ENCODE measurements around the gene ERP27. TPM values are rescaled to one million over a fixed set of nuclear protein-coding genes. Genes with fewer than 3 reads are reported as not detected.
A peak's percentile ranks its signal among the peaks of the same experiment; 100 is the strongest.

ERP27 gene
- total RNA-seq, 1 donor, result not detected

DNA sequence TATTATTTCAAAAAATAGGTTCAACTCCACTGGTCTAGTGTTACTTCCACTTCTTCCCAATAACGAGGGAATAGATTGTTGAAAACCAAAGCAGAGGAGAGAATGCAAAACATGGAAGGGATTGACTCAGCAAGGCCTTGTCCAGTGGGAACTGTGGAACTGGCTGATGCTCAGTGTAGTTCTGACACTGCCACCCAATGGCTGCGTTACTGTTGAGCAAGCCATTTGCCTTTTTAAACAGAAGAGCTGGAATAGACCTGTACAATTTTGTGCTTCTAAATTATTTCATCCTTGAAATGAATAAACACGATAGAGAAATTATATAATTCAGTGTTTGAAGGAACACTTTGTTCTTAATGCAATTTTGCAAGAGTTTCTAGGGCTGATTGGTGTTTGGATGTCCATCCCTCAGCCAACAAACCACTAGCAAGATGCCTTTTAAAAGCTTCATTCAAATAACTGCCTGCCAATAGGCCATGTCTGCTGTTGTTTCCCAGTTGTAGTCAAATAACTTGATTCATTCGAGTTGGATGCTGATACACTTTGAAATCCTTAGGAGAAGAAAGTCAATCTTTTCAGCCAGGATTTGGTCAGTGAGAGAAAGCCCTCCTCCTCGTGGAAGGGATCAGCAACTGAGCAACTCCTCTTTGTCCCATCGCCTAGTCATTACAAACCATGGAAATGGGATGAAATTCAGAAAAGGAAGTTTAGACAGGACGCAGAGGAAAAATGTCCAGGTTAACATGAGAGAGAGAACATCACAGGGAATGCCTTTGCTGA lies 45.4 kb downstream of the ERP27 start:
- Histone ChIP-seq H3K27ac (ENCODE audit: low read depth, low read length) (no peak overlapping the region), H3K4me2 (ENCODE audit: insufficient read depth, low read length) (peak overlapping the region; percentile 6), H3K27me3 (ENCODE audit: insufficient read depth, low read length) (peaks cover 14% of the 10 kb centered on the region), H3K36me3 (ENCODE audit: insufficient read depth, low read length) (no peaks in the 10 kb centered on the region), H4K20me1 (ENCODE audit: insufficient read depth, low read length) (no peaks in the 10 kb centered on the region), H3K4me1 (ENCODE audit: insufficient read depth, low read length) (peaks cover 15% of the 10 kb centered on the region), H3K9me3 (ENCODE audit: low read depth, low read length) (no peaks in the 10 kb centered on the region), H2AFZ (ENCODE audit: low read length) (peak overlapping the region; percentile 16), H3K4me3 (ENCODE audit: insufficient read depth, low read length) (no peak overlapping the region), H3K79me2 (ENCODE audit: insufficient read depth, low read length) (no peaks in the 10 kb centered on the region)
- peak; percentile 32 for TF ChIP-seq CTCF (IDR thresholded peaks at IDR 0.05; ENCODE audit: extremely low read depth, low read depth, low read length)
- DNase-seq (ENCODE audit: insufficient read length, low spot score, missing footprints), result no peak

DNA sequence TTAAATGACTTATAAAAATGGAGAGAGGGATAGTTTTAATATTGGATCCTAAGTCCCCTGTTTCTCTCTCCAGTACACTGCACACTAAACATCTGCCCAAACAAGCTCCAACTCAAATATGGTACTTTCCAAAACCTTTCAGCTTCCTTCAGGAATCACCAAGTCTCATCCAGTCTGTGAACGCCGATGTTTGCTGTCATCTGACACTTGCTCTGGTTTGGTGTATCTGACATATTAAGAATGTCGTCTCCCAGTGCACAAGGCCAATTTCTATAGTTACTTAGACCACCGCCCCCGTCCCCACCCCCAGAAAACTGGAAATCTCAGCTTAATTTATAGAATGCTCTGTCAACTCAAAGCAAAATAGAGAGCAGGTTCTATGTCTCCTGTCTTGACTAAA lies 47.6 kb downstream of the ERP27 start:
- Histone ChIP-seq H3K9me3 (ENCODE audit: low read depth, low read length) (no peaks in the 10 kb centered on the region), H3K36me3 (ENCODE audit: insufficient read depth, low read length) (no peaks in the 10 kb centered on the region), H3K27ac (ENCODE audit: low read depth, low read length) (no peak overlapping the region), H3K4me1 (ENCODE audit: insufficient read depth, low read length) (peaks cover 10% of the 10 kb centered on the region), H3K27me3 (ENCODE audit: insufficient read depth, low read length) (peaks cover 21% of the 10 kb centered on the region), H3K4me3 (ENCODE audit: insufficient read depth, low read length) (no peak overlapping the region), H2AFZ (ENCODE audit: low read length) (no peak overlapping the region), H3K4me2 (ENCODE audit: insufficient read depth, low read length) (no peak overlapping the region), H4K20me1 (ENCODE audit: insufficient read depth, low read length) (no peaks in the 10 kb centered on the region), H3K79me2 (ENCODE audit: insufficient read depth, low read length) (no peaks in the 10 kb centered on the region)
- DNase-seq (ENCODE audit: insufficient read length, low spot score, missing footprints), result no peak
- TF ChIP-seq CTCF (IDR thresholded peaks at IDR 0.05; ENCODE audit: extremely low read depth, low read depth, low read length), result no peak

DNA sequence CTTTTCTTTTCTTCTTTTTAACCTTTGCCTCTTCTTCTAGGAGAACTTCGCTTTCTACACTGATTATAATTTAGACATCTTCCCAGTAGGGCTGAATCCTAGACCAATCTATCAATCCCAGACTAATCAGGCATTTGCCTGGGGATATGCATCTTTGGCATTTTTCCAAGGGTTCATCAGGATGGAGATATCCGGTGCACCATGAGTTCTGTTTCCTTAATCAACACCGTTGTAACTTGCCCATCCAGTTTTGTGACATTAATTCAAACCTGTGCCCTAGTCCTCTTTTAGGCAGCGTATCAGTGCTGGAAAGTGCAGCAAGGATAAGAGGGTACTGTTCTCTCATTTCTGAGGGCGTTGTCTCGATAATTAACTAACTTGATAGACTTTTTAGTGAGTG lies 52.1 kb downstream of the ERP27 start:
- DNase-seq (ENCODE audit: insufficient read length, low spot score, missing footprints), result no peak
- H3K27ac ChIP-seq (ENCODE audit: low read depth, low read length), result no peak overlapping the region
- no peaks in the 10 kb centered on the region for H4K20me1 ChIP-seq (ENCODE audit: insufficient read depth, low read length)
- peaks cover 21% of the 10 kb centered on the region for H3K27me3 ChIP-seq (ENCODE audit: insufficient read depth, low read length)
- H3K4me2 ChIP-seq (ENCODE audit: insufficient read depth, low read length), result peak overlapping the region; percentile 86
- H3K79me2 ChIP-seq (ENCODE audit: insufficient read depth, low read length), result no peaks in the 10 kb centered on the region
- no peaks in the 10 kb centered on the region for H3K9me3 ChIP-seq (ENCODE audit: low read depth, low read length)
- H3K36me3 ChIP-seq (ENCODE audit: insufficient read depth, low read length), result no peaks in the 10 kb centered on the region
- peak overlapping the region; percentile 68 for H3K4me3 ChIP-seq (ENCODE audit: insufficient read depth, low read length)
- no peak overlapping the region for H2AFZ ChIP-seq (ENCODE audit: low read length)
- no peak for TF ChIP-seq CTCF (IDR thresholded peaks at IDR 0.05; ENCODE audit: extremely low read depth, low read depth, low read length)
- H3K4me1 ChIP-seq (ENCODE audit: insufficient read depth, low read length), result peaks cover 24% of the 10 kb centered on the region

DNA sequence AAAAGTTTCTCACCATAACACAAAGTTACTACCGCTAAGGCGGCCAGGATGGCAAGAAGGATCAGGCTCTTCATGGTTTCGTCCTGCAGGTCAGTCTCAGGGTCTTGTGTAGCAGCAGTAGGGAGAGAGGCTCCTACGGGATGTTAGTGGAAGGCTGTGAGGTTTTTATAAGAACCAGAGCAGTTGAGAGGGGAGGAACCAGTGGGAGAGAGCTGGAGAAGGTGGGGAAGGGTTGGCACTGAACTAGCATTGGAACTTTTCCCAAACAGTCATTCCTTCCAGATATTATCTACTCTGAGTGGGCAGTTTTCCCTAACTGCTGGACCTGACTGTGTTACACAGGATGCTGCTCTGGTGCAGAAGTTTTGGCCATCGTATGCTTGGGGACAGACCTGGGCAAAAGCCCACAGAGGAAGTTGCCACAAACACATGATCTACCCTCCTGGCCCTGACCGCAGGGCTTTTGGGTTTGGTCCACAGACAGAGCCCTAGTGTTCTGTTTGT lies 52.6 kb downstream of the ERP27 start, which contains the start of gene MGP:
Gene MGP, minus strand, starts transcription at position 137 of the 504 bp plus-strand sequence. Its CDS starts 63 bp downstream, at position 74.
- no peak for TF ChIP-seq CTCF (IDR thresholded peaks at IDR 0.05; ENCODE audit: extremely low read depth, low read depth, low read length)
- Histone ChIP-seq H3K36me3 (ENCODE audit: insufficient read depth, low read length) (no peaks in the 10 kb centered on the region), H4K20me1 (ENCODE audit: insufficient read depth, low read length) (no peaks in the 10 kb centered on the region), H2AFZ (ENCODE audit: low read length) (peak within 1 kb of the TSS; percentile 79), H3K4me2 (ENCODE audit: insufficient read depth, low read length) (peak within 1 kb of the TSS; percentile 86), H3K79me2 (ENCODE audit: insufficient read depth, low read length) (no peaks in the 10 kb centered on the region), H3K4me3 (ENCODE audit: insufficient read depth, low read length) (peak within 1 kb of the TSS; percentile 68), H3K4me1 (ENCODE audit: insufficient read depth, low read length) (peaks cover 24% of the 10 kb centered on the region), H3K27me3 (ENCODE audit: insufficient read depth, low read length) (peaks cover 21% of the 10 kb centered on the region), H3K9me3 (ENCODE audit: low read depth, low read length) (no peaks in the 10 kb centered on the region), H3K27ac (ENCODE audit: low read depth, low read length) (peak within 1 kb of the TSS; percentile 23)
- DNase-seq (ENCODE audit: insufficient read length, low spot score, missing footprints), result no peak
